HUES48 (cell line): Measurements from ENCODE around the gene CLDN10.
A peak's percentile ranks its signal among the peaks of the same experiment; 100 is the strongest.

Source experiments
- H3K27ac ChIP-seq: one replicate; pipeline ENCODE4 v1.7.0; 2013; ENCODE audit warnings: low read depth, low read length, inconsistent platforms
- H3K27me3 ChIP-seq: 2 replicates; pipeline ENCODE4 v1.6.1; 2013; ENCODE audit warnings: mild to moderate bottlenecking, low read length; ENCODE audit not compliant: control insufficient read depth, insufficient read depth
- H3K36me3 ChIP-seq: 2 replicates; pipeline ENCODE4 v1.6.1; 2013; ENCODE audit warnings: low read length; ENCODE audit not compliant: control insufficient read depth, insufficient read depth
- H3K4me1 ChIP-seq: 2 replicates; pipeline ENCODE4 v1.6.1; 2013; ENCODE audit warnings: mild to moderate bottlenecking, low read length; ENCODE audit not compliant: control insufficient read depth, insufficient read depth
- H3K4me3 ChIP-seq: 2 replicates; pipeline ENCODE4 v1.5.1; 2013; ENCODE audit warnings: mild to moderate bottlenecking, low read depth, low read length
- H3K9ac ChIP-seq: 2 replicates; pipeline ENCODE4 v1.6.1; 2013; ENCODE audit warnings: mild to moderate bottlenecking, low read depth, low read length, moderate library complexity
- H3K9me3 ChIP-seq: 2 replicates; pipeline ENCODE4 v1.6.1; 2013; ENCODE audit warnings: low read length; ENCODE audit not compliant: control insufficient read depth, insufficient read depth

CLDN10 gene

GRCh38 chr13:95541308-95541707 lies 11.2 kb upstream of the CLDN10 start:
- Histone ChIP-seq H3K36me3 (no peaks in the 10 kb centered on the region), H3K4me1 (peaks cover 2% of the 10 kb centered on the region; the same call in 1 of the 2 replicates), H3K4me3 (no peak overlapping the region), H3K9me3 (no peaks in the 10 kb centered on the region), H3K9ac (no peak overlapping the region), H3K27me3 (no peaks in the 10 kb centered on the region), H3K27ac (no peak overlapping the region)

- H3K4me1 ChIP-seq, result peaks cover under 1% of the 10 kb centered on the region; the same call in 1 of the 2 replicates
- no peak overlapping the region for H3K4me3 ChIP-seq
- no peaks in the 10 kb centered on the region for H3K36me3 ChIP-seq
- no peak overlapping the region for H3K27ac ChIP-seq
- no peaks in the 10 kb centered on the region for H3K9me3 ChIP-seq
- no peaks in the 10 kb centered on the region for H3K27me3 ChIP-seq
- no peak overlapping the region for H3K9ac ChIP-seq
Measured at GRCh38 chr13:95541911-95542474, 10.5 kb upstream of the CLDN10 start.

- Histone ChIP-seq H3K9me3 (no peaks in the 10 kb centered on the region), H3K36me3 (no peaks in the 10 kb centered on the region), H3K9ac (no peak overlapping the region), H3K4me3 (no peak overlapping the region), H3K27me3 (no peaks in the 10 kb centered on the region), H3K4me1 (peaks cover 15% of the 10 kb centered on the region), H3K27ac (no peak overlapping the region)
Measured at GRCh38 chr13:95544293-95544692, 8.2 kb upstream of the CLDN10 start.

- Histone ChIP-seq H3K9ac (no peak overlapping the region), H3K27me3 (peaks cover 4% of the 10 kb centered on the region; the same call in 1 of the 2 replicates), H3K4me1 (peaks cover 21% of the 10 kb centered on the region), H3K9me3 (no peaks in the 10 kb centered on the region), H3K27ac (no peak overlapping the region), H3K36me3 (no peaks in the 10 kb centered on the region), H3K4me3 (no peak overlapping the region)
Measured at GRCh38 chr13:95546919-95547318, 5.6 kb upstream of the CLDN10 start.

- Histone ChIP-seq H3K27ac (peak overlapping the region; percentile 14), H3K36me3 (no peaks in the 10 kb centered on the region), H3K9me3 (no peaks in the 10 kb centered on the region), H3K9ac (no peak overlapping the region), H3K4me1 (peaks cover 23% of the 10 kb centered on the region), H3K4me3 (no peak overlapping the region), H3K27me3 (peaks cover 4% of the 10 kb centered on the region; the same call in 1 of the 2 replicates)
Measured at GRCh38 chr13:95547531-95548167, 4.9 kb upstream of the CLDN10 start.

DNA sequence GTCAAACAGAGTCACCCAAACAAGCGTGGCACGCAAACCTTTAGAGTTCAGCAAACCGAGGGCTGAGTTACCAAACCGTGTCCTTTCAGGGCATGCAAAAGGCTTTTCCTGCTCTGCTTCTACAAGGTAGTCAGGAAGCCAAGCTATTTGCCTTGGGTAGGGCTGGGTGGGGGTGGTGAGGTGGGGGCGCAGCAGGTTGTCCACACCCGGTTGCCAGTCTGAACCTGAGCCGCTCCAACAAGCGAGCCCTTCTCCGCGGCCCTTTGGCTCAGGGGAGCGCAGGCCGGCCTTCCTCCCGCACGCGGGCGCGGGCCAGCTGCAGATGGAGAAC lies 347 bp upstream of the CLDN10 start:
- H3K4me1 ChIP-seq, result peaks cover 35% of the 10 kb centered on the region
- H3K36me3 ChIP-seq, result no peaks in the 10 kb centered on the region
- peak overlapping the region; percentile 82; the same call in 1 of the 2 replicates for H3K4me3 ChIP-seq
- H3K9ac ChIP-seq, result no peak overlapping the region
- peaks cover 20% of the 10 kb centered on the region for H3K27me3 ChIP-seq
- no peak overlapping the region for H3K27ac ChIP-seq
- H3K9me3 ChIP-seq, result no peaks in the 10 kb centered on the region

DNA sequence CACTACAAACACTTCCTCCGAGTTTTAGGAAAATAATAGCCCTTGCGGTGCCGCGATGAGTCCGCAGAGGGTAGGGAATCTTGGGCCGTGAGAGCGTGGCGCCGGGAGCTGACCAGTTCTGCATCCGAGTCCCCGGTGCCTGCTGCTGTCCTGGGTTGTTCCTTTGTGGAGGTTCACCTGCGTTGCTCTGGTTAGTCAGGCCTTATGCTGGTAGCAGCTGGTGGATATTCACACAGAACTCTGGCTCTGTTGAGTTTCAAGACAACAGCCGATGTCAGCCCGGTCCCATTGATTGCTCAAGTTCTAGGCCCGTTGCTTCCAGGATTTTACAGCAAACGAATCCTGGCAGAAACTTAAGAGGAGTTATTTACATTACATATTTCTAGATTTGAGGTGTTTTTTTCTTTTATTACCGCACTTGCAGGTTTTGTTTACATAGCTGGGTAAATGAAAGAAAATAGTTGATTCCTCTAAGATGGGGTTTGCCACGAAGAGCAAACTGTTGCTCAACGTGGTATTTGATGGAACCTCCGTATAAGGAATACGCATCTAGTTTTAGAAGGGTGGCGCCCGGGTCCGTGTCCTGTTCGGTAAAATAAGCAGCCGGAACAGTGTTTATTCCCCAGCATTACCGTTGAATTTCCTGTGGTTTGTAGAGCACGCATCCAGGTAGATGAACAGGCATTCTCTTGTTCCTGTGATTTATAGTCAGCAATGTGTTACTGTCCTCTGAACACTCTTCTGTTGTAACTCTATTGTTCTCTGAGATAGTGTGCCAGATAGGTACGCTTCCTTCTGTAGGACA lies 1.3 kb downstream of the CLDN10 start:
- Histone ChIP-seq H3K9me3 (no peaks in the 10 kb centered on the region), H3K4me1 (peaks cover 27% of the 10 kb centered on the region), H3K27me3 (peaks cover 20% of the 10 kb centered on the region), H3K27ac (no peak overlapping the region), H3K9ac (peak overlapping the region; percentile 35), H3K36me3 (no peaks in the 10 kb centered on the region), H3K4me3 (peak overlapping the region; percentile 82)

DNA sequence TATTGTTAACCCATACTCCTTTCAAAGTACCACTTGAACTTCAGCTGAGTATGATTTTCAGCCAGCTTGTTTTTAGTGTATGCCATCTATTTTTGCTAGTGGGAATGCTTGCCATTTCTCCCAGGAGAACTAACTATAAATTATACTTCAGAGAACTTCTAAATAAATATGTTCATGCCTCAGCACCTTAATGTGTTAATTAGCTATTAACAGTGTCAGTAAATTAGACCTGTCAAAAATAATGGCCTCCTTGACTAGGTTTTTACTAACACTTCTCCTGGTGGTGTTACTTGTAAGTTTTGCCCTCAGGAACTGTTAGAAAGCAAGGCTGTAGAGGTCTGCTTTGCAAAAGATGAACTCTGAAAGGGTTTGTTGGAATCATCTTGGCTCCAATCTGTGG lies 4.5 kb downstream of the CLDN10 start:
- no peak overlapping the region for H3K4me3 ChIP-seq
- H3K9me3 ChIP-seq, result no peaks in the 10 kb centered on the region
- H3K4me1 ChIP-seq, result peaks cover 19% of the 10 kb centered on the region
- H3K36me3 ChIP-seq, result peaks cover 5% of the 10 kb centered on the region; the same call in 1 of the 2 replicates
- H3K27ac ChIP-seq, result no peak overlapping the region
- no peak overlapping the region for H3K9ac ChIP-seq
- peaks cover 16% of the 10 kb centered on the region for H3K27me3 ChIP-seq

DNA sequence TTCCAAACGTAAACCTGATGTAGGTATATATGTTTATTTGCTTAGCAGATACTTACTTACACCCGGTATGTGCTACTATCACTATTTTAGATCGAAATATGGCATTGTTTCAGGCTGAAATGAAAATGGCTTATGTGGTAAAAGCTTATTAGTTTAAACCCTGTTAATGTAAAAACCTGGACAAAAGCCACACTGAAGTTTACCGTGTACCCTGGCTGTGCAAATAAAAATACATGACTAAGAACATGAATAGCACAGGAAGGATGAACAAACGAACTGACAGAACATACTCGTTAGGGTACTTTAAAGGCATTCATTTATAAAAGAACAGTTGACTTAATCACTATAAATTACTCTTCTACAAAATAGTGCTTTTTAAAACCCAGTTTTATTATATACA lies 6.6 kb downstream of the CLDN10 start:
- Histone ChIP-seq H3K4me3 (no peak overlapping the region), H3K27me3 (peaks cover 3% of the 10 kb centered on the region), H3K27ac (no peak overlapping the region), H3K4me1 (peaks cover 12% of the 10 kb centered on the region), H3K36me3 (peaks cover 5% of the 10 kb centered on the region; the same call in 1 of the 2 replicates), H3K9me3 (no peaks in the 10 kb centered on the region), H3K9ac (no peak overlapping the region)

DNA sequence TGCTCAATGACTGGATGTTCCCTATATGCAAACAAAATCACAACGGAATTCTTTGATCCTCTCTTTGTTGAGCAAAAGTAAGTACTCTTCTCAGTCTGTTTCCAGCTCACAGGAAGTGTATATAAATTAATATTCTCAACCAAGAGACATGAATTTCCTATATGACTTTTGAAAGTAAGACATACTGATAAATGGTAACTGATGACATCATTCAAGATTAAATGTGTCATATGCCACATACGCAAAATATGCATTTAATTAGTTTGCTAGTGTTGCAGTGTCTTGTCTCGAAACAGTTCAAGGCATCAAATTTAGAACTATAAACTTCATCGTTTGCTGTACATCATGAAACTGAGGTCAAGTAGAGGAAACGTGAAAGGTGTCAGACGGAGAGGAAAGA lies 7.9 kb downstream of the CLDN10 start:
- H3K27ac ChIP-seq, result no peak overlapping the region
- H3K9me3 ChIP-seq, result no peaks in the 10 kb centered on the region
- no peak overlapping the region for H3K4me3 ChIP-seq
- peaks cover 5% of the 10 kb centered on the region; the same call in 1 of the 2 replicates for H3K36me3 ChIP-seq
- peaks cover 11% of the 10 kb centered on the region; the same call in 1 of the 2 replicates for H3K4me1 ChIP-seq
- H3K9ac ChIP-seq, result no peak overlapping the region
- no peaks in the 10 kb centered on the region for H3K27me3 ChIP-seq

- Histone ChIP-seq H3K9ac (no peak overlapping the region), H3K27me3 (no peaks in the 10 kb centered on the region), H3K9me3 (no peaks in the 10 kb centered on the region), H3K4me3 (no peak overlapping the region), H3K27ac (no peak overlapping the region), H3K4me1 (no peaks in the 10 kb centered on the region), H3K36me3 (peaks cover 12% of the 10 kb centered on the region; the same call in 1 of the 2 replicates)
Measured at GRCh38 chr13:95564091-95564490, 11.6 kb downstream of the CLDN10 start.
